SK-N-SH (cell line): Measurements from ENCODE around the gene RERGL.

Experiments
- CHD2 ChIP-seq: fragments of 150-350 bp; IDR thresholded peaks from 2 replicates; pipeline ENCODE4 v1.6.1; 2018; ENCODE audit warnings: low read length; ENCODE audit not compliant: partially characterized antibody
- CTCF ChIP-seq: fragments of 200-600 bp; sonication (generic); IDR thresholded peaks from 2 replicates; pipeline ENCODE4 v1.6.1; 2017; ENCODE audit warnings: antibody characterized with exemption, mild to moderate bottlenecking, moderate library complexity
- EP300 ChIP-seq, 2 experiments: IDR thresholded peaks; 2 replicates each; pipeline versions ENCODE4 v1.4.0 to v1.6.1; 2012; ENCODE audit warnings: borderline replicate concordance in 1 of 2, low read depth in 1 of 2, low read length in 1 of 2
- FOXM1 ChIP-seq: IDR thresholded peaks from 2 replicates; pipeline ENCODE4 v1.4.0; 2012; ENCODE audit warnings: low read depth, mild to moderate bottlenecking
- MXI1 ChIP-seq: IDR thresholded peaks from 2 replicates; pipeline ENCODE4 v1.6.1; 2012; ENCODE audit warnings: mild to moderate bottlenecking, low read depth, low read length, improper control_type of control experiment
- POLR2AphosphoS5 ChIP-seq: IDR thresholded peaks from 2 replicates; pipeline ENCODE4 v1.6.1; 2012; ENCODE audit warnings: low read depth, low read length
- RAD21 ChIP-seq: IDR thresholded peaks from 2 replicates; pipeline ENCODE4 v1.6.1; 2012; ENCODE audit warnings: mild to moderate bottlenecking, low read length
- RCOR1 ChIP-seq: fragments of 150-350 bp; IDR thresholded peaks from 2 replicates; pipeline ENCODE4 v1.6.1; 2017; ENCODE audit warnings: antibody characterized with exemption, low read length
- RXRA ChIP-seq: IDR thresholded peaks from 2 replicates; pipeline ENCODE4 v1.4.0; 2012; ENCODE audit warnings: low read depth, mild to moderate bottlenecking, borderline replicate concordance
- SMC3 ChIP-seq: IDR thresholded peaks from 2 replicates; pipeline ENCODE4 v1.6.1; 2012; ENCODE audit warnings: low read depth, low read length, improper control_type of control experiment
- TF ChIP-seq, protein P1 (sequence below): IDR thresholded peaks from 2 replicates; pipeline ENCODE4 v1.4.0; 2012; ENCODE audit warnings: low read depth

DNA sequence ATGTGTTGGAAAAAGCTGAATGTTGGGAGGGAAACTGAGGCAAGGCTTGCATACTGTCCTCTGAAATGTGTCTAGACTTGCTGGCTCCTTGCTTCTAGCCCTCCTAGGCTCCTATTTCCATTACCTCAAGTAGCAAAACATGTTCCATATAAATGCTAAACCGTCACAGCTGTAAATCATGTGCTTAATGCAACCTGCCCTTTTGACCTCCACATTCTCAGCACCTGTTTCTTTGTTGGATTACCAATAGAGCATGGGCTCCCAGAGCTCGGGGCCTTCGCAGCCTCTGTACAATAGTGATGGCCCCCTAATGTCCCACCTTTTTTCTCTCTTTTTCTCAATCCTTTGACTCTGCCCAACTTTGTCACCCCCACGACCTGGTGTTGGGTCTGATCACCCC is 23.3 kb downstream of the RERGL start:
- no peak for TF ChIP-seq EP300 (IDR thresholded peaks at IDR 0.05; ENCODE audit: borderline replicate concordance in 1 of 2, low read depth in 1 of 2, low read length in 1 of 2)
- no peak for TF ChIP-seq CHD2
- no peak for TF ChIP-seq CTCF
- TF ChIP-seq FOXM1, result no peak
- no peak for TF ChIP-seq RXRA
- TF ChIP-seq, protein P1, sequence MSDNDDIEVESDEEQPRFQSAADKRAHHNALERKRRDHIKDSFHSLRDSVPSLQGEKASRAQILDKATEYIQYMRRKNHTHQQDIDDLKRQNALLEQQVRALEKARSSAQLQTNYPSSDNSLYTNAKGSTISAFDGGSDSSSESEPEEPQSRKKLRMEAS, result no peak
- no peak for TF ChIP-seq RCOR1
- TF ChIP-seq RAD21, result no peak
- no peak for TF ChIP-seq MXI1
- TF ChIP-seq POLR2AphosphoS5, result no peak
- no peak for TF ChIP-seq SMC3
